Mucosa of descending colon (tissue), 3 donors: Measurements from ENCODE around the gene BCL6B. TPM values are rescaled to one million over a fixed set of nuclear protein-coding genes. Genes with fewer than 3 reads are reported as not detected.
"Not testable (repeated sequence)": the region's sequence is repeated elsewhere in the genome, so short reads cannot be mapped to it uniquely, and the experiment has no call there.

Experiments used
- ATAC-seq: fragments of 200-7000 bp; cut with Tn5 transposase; one replicate; pipeline ENCODE4 v1.9.1; 2020; ENCODE audit warnings: mild to moderate bottlenecking, moderate library complexity
- DNase-seq, 3 donors: peaks; one replicate each; pipeline ENCODE4 v3.0.0-alpha.2; 2020
- H3K36me3 ChIP-seq: fragments of 200-600 bp; one replicate; pipeline ENCODE4 v1.8.0; 2021; ENCODE audit warnings: low read depth, mild to moderate bottlenecking
- H3K4me1 ChIP-seq: fragments of 200-600 bp; one replicate; pipeline ENCODE4 v1.8.0; 2021; ENCODE audit warnings: low read depth, mild to moderate bottlenecking
- H3K4me3 ChIP-seq: fragments of 200-600 bp; one replicate; pipeline ENCODE4 v1.8.0; 2021; ENCODE audit warnings: mild to moderate bottlenecking
- H3K9me3 ChIP-seq: fragments of 200-600 bp; one replicate; pipeline ENCODE4 v1.8.0; 2021; ENCODE audit warnings: mild to moderate bottlenecking
- intact Hi-C, 2 donors: fragments of 100-400 bp; cut with DNase I in 1 of 2; cut with micrococcal nuclease in 1 of 2; formaldehyde crosslinking; loops; one replicate each; pipeline versions ENCODE4 v1.11.0 to v1.11.1; 2022; cut with DNase I, micrococcal nuclease
- total RNA-seq, 3 donors: library from RNA; stranded (reverse); fragmentation: NEBNext Ultra II Directional in 2 of 3; extraction: Animal tissue kit (Norgen Biotek cat#: 25700) in 2 of 3; gene quantifications; one replicate each; pipeline versions ENCODE4 v1.2.1 to v1.2.4, GENCODE V29; 2021 to 2023
- TF ChIP-seq, protein P1 (sequence below): fragments of 200-600 bp; IDR thresholded peaks from one replicate; pipeline ENCODE4 v1.8.0; 2022; ENCODE audit warnings: antibody characterized with exemption, mild to moderate bottlenecking
- donor health status: DM: no; HTN: no; CAD: no; lungs with moderate emphysema.
- donor health status: DM: no; HTN: no; CAD: no.
- donor health status: DM: no; HTN: yes; CAD: no.

BCL6B gene
- total RNA-seq, 3 donors from 2014 or later: 2.5 to 9.2 (median 2.8) TPM

DNA sequence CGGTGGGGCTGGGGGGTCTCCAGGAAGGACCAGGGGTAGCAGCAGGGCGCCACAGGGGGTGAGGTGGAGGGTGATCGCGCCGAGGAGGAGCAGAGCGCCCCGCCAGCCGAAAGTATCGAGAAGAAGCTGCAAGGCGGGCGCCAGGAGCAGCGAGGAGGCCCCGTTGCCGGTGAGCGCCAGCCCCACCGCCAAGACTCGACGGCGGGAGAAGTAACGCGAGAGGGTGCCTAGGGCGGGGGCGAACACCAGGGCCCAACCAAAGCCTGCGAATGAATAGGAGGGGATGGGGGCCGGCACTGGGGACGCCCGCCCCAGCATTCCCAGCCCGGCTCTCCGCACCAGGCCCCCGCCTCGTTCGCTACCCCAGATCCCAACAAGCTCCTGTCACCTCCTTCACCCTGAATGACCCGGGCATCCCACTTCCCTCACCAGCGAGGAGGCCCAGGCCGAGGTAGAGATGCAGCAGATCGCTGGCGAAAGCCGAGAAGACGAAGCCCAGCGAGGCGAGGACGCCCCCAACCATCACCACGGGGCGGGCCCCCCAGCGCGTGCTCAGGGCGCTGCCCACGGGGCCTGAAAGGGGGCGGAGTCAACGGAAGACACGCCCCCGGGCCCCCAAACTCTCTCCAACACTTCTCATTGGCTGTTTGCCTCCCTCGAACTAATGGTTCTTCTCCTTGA is 19.8 kb downstream of the BCL6B start:
- ATAC-seq: no peak
- intact Hi-C loops: no loop called here

DNA sequence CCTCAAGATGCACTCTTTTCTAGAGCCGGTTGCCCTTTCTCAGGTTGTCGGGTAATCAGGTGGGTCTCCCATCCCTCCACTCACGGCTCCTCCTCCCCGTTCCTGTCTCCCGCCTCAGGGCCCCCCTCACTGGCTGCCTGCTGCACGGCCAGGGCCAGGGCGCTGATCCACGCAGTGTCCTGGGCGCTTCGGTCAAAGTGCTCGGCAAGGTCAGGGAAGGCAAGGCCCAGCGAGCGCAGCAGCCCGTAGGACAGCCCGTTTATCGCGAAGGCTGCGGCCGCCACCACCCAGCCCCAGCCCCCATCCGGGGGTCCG is 20.3 kb downstream of the BCL6B start:
- ATAC-seq: peak; percentile 19
- no peaks in the 10 kb centered on the region for H3K36me3 ChIP-seq
- no peak overlapping the region for H3K4me3 ChIP-seq

More for the DNA sequence above, 19.8 kb downstream of the BCL6B start:
- H3K4me3 ChIP-seq: no peak overlapping the region
- H3K9me3 ChIP-seq: no peaks in the 10 kb centered on the region
- H3K4me1 ChIP-seq: peaks cover 37% of the 10 kb centered on the region
- peak in 2 of 3 donors; percentile 50 to 62 for DNase-seq
- TF ChIP-seq, protein P1, sequence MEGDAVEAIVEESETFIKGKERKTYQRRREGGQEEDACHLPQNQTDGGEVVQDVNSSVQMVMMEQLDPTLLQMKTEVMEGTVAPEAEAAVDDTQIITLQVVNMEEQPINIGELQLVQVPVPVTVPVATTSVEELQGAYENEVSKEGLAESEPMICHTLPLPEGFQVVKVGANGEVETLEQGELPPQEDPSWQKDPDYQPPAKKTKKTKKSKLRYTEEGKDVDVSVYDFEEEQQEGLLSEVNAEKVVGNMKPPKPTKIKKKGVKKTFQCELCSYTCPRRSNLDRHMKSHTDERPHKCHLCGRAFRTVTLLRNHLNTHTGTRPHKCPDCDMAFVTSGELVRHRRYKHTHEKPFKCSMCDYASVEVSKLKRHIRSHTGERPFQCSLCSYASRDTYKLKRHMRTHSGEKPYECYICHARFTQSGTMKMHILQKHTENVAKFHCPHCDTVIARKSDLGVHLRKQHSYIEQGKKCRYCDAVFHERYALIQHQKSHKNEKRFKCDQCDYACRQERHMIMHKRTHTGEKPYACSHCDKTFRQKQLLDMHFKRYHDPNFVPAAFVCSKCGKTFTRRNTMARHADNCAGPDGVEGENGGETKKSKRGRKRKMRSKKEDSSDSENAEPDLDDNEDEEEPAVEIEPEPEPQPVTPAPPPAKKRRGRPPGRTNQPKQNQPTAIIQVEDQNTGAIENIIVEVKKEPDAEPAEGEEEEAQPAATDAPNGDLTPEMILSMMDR: no peak
- no peaks in the 10 kb centered on the region for H3K36me3 ChIP-seq

DNA sequence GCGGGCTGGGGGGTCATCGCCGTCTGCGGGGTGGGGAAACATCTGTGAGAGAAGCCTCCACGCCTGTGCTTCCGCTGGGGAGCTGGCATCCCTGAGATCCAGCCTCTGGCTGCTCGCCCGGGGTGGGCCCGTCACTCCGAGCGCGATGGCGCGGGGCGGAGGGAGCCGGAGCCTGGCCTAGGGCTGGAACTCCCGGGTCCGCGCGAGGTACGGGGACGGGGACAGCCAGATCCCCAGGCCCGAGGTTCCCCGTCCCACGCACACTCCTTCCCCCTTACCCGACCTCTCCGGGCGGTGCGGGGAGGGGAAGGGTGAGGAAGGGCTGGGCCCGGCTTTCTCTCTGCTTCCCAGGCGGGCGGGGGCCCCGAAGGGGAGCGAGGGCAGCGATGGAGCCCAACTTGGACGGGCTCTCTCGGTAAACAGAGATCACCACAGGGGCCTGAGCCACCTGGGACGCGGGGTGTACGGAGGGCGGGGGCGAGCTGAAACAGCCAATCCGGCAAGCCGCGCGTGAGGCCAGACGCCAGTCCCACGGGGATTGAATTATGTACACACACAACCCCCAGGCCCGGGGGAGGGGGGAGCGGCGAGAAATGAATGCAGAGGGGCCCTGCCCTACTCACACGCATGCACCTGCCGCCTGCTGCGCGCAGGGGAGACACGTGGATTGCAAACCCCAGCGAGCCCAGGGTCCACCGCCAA is 20.8 kb downstream of the BCL6B start, which contains the start of gene SLC16A11:
TSS of gene SLC16A11 (minus strand) at position 596 of the 702 bp plus-strand sequence. CDS start at position 17, 579 bp downstream.
- Histone ChIP-seq H3K4me3 (no peak within 1 kb of the TSS), H3K36me3 (no peaks in the 10 kb centered on the region), H3K9me3 (no peaks in the 10 kb centered on the region), H3K4me1 (peaks cover 37% of the 10 kb centered on the region)
- DNase-seq: peak; percentile 43 to 71 (median 69)
- ATAC-seq: peak; percentile 17
- TF ChIP-seq, protein P1: no peak
- intact Hi-C loops: no loop called here

More for the DNA sequence above, 20.3 kb downstream of the BCL6B start:
- H3K9me3 ChIP-seq: no peaks in the 10 kb centered on the region
- intact Hi-C loops: no loop called here
- TF ChIP-seq, protein P1: no peak
- peaks cover 37% of the 10 kb centered on the region for H3K4me1 ChIP-seq
- DNase-seq: no peak

DNA sequence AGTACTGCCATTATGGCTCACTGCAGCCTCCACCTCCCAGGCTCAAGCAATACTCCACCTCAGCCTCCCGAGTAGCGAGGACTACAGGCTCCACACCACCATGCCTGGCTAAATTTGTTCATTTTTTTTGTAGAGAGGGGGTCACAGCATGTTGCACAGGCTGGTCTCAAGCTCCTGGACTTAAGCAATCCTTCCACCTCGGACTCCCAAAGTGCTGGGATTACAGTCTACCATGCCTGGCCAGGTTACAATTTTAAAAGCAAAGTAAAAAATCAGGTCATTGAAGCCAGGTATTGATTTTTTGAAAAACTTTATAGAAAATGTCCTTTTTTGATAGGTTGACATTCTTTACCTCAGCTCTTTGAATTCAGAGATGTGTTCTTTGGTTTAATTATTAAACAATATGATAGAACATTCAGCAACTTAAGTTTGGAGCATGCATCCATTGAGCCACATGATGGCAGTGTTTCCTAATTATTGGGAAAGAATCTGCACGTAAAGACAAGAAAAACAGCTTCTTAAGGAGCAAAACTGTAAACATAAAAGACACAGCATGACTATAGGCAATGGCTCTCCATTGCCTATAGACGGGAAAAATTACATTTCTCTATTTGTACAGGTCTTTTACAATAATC is 22.8 kb downstream of the BCL6B start:
- Histone ChIP-seq H3K4me1 (peaks cover 37% of the 10 kb centered on the region), H3K4me3 (no peak overlapping the region), H3K9me3 (no peaks in the 10 kb centered on the region), H3K36me3 (no peaks in the 10 kb centered on the region)
- TF ChIP-seq, protein P1: peak; percentile 73
- ATAC-seq (peak; percentile 70), DNase-seq (peak in 1 of 3 donors; percentile 79)
- intact Hi-C loops: no loop called here

DNA sequence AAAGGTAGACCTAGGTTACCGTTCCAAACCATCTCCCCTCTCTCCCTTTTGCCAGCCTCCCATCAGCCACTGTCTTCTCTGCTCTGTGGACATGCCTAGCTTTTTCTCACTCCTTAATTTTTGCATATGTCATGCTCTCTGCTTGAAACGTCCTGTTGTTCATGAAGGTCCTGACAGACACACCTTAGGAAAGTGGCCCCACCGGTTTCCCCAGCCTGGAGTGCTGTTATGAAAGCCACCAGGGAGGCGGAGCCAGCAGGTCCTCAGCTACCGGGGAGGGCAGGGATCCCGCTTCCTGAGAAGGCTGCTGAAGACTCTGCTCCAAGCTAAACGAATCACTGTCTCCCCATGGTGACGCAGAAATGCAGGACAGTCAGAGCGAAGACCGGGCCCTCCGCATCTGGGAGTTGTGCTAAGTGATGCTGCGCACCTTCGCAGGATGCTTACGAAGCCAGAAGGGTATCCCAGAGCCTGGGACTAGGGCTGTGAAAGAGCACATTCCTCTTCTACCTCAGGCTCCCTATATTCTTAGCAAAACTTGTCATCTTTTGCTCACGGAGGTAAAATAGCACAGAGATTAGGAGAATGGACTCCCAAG is 23.4 kb downstream of the BCL6B start:
- no peaks in the 10 kb centered on the region for H3K36me3 ChIP-seq
- peaks cover 37% of the 10 kb centered on the region for H3K4me1 ChIP-seq
- H3K9me3 ChIP-seq: no peaks in the 10 kb centered on the region
- ATAC-seq: peak; percentile 87
- TF ChIP-seq, protein P1: no peak
- intact Hi-C loops: no loop called here
- no peak overlapping the region for H3K4me3 ChIP-seq
- peak; percentile 91 to 97 (median 93) for DNase-seq

DNA sequence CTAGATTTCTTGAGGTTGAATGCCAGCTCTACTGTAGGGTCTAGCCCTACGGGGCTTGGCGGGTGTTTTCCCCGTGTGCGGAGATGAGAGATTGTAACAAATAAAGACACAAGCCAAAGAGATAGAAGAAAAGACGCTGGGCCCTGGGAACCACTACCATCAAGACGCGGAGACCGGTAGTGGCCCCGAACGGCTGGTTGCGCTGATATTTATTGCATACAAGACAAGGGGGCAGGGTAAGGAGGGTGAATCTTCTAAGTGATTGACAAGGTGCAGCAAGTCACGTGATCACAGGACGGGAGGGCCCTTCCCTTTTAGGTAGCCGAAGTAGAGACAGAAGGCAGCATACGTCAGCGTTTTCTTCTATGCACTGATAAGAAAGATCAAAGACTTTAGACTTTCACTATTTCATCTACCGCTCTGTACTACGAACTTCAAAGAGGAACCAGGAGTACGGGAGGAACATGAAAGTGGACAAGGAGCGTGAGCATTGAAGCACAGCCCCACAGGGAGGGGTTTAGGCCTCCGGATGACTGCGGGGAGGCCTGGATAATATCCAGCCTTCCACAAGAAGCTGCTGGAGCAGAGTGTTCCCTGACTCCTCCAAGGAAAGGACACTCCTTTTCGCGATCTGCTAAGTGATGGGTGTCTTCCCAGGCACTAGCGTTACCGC is 24.0 kb downstream of the BCL6B start:
- DNase-seq: peak; percentile 56 to 77 (median 74)
- H3K4me1 ChIP-seq: peaks cover 37% of the 10 kb centered on the region
- peak; percentile 22 for ATAC-seq
- H3K9me3 ChIP-seq, H3K36me3 ChIP-seq, intact Hi-C loops, H3K4me3 ChIP-seq: not testable (repeated sequence)
